Epithelial cell of esophagus (primary cell): ENCODE data around the gene EEF1AKMT1.

ENCODE experiments used
- DNase-seq: peaks from one replicate; pipeline ENCODE4 v3.0.0; 2010; ENCODE audit warnings: low read depth
- H3K4me3 ChIP-seq: 2 replicates; pipeline ENCODE4 v1.5.1; 2011; ENCODE audit warnings: mild to moderate bottlenecking, low read length, control low read depth
- CTCF ChIP-seq: IDR thresholded peaks from 2 replicates; pipeline ENCODE4 v1.5.1; 2011; ENCODE audit warnings: low read depth, mild to moderate bottlenecking, low read length, control low read depth, inconsistent platforms; ENCODE audit not compliant: insufficient read depth; ENCODE audit errors: missing control alignments

Gene EEF1AKMT1

GRCh38 chr13:20719783-20720182 lies 54.0 kb downstream of the EEF1AKMT1 start:
- DNase-seq: no peak
- H3K4me3 ChIP-seq: no peak overlapping the region
- TF ChIP-seq CTCF: no peak

- no peak for TF ChIP-seq CTCF
- H3K4me3 ChIP-seq: no peak overlapping the region
- no peak for DNase-seq
These were observed 54.7 kb downstream of the EEF1AKMT1 start for GRCh38 chr13:20718958-20719566.

- no peak overlapping the region for H3K4me3 ChIP-seq
- no peak for DNase-seq
- TF ChIP-seq CTCF: no peak
These were observed 55.9 kb downstream of the EEF1AKMT1 start for GRCh38 chr13:20717581-20718542.

DNA sequence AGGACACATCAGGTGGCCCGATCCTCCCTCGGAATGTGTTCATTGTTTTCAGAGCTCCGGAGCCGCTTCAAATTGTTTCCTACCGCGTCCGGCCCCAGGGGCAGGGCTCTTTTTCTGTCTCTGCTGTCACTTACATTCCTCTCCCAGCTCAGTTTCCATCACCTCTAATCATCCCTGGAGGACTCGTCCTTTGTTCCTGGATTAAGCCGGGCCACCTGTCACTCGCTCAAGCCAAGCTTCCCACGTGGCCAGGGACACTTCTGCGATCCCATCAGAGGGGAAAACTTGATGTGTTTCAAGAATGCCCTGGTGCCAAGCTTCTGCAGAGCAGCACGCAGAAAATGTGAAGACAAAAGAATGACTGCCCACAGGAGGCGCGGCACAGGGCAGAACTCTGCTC lies 56.8 kb downstream of the EEF1AKMT1 start:
- no peak for DNase-seq
- no peak overlapping the region for H3K4me3 ChIP-seq
- TF ChIP-seq CTCF: no peak

DNA sequence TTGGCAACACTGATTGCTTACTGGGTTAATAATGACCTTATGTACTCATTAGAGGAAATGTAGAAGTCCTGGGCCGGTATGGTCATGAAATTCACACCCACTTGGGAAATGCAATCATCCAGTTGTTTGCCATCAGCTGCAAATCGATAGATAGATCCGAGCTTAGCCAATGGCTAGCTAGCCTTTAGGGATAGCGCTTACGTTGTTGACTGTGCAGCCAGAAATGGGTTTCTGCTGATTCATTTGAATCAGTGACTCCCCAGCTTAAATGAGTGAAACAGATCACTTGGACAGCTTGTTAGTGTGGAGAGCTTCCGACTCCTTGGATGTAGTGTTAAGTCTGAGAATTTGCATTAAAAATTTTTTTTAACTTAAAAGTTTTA lies 58.4 kb downstream of the EEF1AKMT1 start:
- H3K4me3 ChIP-seq: no peak overlapping the region
- TF ChIP-seq CTCF: no peak
- DNase-seq: no peak

- DNase-seq: no peak
- no peak overlapping the region for H3K4me3 ChIP-seq
- TF ChIP-seq CTCF: no peak
These were observed 59.0 kb downstream of the EEF1AKMT1 start for GRCh38 chr13:20714563-20715329.
